ENCODE results near the gene KCNH4. TPM values are rescaled to one million over a fixed set of nuclear protein-coding genes. Genes with fewer than 3 reads are reported as not detected.

Gene KCNH4
- total RNA-seq, 1 donor = 0.09 TPM

GRCh38 chr17:42135664-42136653, 45.0 kb downstream of the KCNH4 start:
- H3K4me3 ChIP-seq (ENCODE audit: low read depth, low read length) = no peak overlapping the region
- no peak for TF ChIP-seq CTCF (IDR thresholded peaks at IDR 0.05; ENCODE audit: insufficient read depth, low read length)
- DNase-seq (ENCODE audit: low read depth) = peak; percentile 53

DNA sequence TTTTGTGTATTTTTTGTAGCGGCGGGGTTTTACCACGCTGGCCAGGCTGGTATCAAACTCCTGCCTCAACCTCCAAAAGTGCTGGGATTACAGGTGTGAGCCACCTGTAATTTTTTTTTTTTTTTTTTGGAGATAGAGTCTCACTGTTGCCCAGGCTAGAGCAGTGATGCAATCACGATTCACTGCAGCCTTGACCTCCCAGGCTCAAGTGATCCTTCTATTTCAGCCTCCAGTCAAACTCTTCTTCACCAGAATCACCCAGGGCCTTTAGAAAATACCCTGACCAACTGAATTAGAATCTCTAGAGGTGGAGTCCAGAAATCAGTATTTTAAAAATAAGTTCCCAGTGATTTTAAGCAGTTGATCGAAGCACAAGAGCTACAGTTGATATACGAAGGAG, 45.8 kb downstream of the KCNH4 start:
- DNase-seq (ENCODE audit: low read depth) = no peak
- no peak for TF ChIP-seq CTCF (IDR thresholded peaks at IDR 0.05; ENCODE audit: insufficient read depth, low read length)
- H3K4me3 ChIP-seq (ENCODE audit: low read depth, low read length) = no peak overlapping the region

DNA sequence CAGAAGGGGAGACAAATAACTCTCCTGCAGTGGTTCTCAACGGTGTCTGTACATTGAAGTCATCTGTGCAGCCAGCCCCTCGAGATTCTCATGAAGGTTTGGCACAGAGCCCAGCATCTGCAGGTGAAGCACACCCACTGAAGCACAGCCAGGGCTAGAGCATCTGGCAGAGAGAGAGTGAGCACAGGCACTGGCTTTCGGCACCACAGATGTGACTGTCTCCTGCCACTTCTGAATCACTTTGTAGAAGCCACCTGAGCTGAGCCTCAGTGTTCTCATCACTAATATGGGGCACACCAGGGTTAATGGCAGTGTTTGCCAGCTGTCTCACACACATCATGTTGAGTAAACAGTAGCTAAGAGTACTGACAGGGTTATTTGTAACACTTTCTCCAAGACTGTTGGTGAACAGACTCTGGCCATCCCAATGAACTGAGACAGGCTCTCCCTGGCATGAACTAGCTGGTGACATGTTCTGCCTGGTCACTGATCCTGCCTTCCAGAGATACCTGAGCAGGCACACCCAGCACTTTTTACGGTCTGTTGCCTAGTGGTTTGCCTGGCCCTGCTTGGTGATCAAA, 47.4 kb downstream of the KCNH4 start:
- no peak overlapping the region for H3K4me3 ChIP-seq (ENCODE audit: low read depth, low read length)
- no peak for TF ChIP-seq CTCF (IDR thresholded peaks at IDR 0.05; ENCODE audit: insufficient read depth, low read length)
- DNase-seq (ENCODE audit: low read depth) = no peak

- no peak for TF ChIP-seq CTCF (IDR thresholded peaks at IDR 0.05; ENCODE audit: insufficient read depth, low read length)
- peak; percentile 73 for DNase-seq (ENCODE audit: low read depth)
Observed at GRCh38 chr17:42132941-42133340, 48.0 kb downstream of the KCNH4 start.

DNA sequence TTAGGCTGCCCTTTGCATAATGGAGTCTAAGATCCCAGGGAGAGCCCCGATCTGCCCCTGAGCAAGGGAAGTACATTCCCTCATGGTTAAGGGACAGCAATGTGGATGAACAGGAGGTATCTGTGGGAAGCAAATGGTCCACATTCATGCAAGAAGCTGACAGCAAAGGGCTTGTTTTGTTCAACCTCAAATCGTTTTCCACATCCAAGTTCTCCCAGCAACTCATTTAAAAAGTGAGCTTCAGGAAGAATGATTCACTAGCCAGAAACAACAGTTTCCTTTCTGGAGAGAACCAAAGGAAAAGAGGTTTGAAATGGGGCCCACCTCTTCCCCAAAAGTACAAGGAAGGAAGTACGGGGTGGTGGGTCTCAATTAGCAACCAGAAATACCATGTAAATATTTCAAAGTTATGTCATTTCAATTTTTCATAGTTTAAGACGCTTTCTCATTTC, 48.9 kb downstream of the KCNH4 start:
- H3K4me3 ChIP-seq (ENCODE audit: low read depth, low read length) = no peak overlapping the region
- DNase-seq (ENCODE audit: low read depth) = peak; percentile 37
- no peak for TF ChIP-seq CTCF (IDR thresholded peaks at IDR 0.05; ENCODE audit: insufficient read depth, low read length)

More at GRCh38 chr17:42132941-42133340, 48.0 kb downstream of the KCNH4 start:
- H3K4me3 ChIP-seq (ENCODE audit: low read depth, low read length) = no peak overlapping the region

DNA sequence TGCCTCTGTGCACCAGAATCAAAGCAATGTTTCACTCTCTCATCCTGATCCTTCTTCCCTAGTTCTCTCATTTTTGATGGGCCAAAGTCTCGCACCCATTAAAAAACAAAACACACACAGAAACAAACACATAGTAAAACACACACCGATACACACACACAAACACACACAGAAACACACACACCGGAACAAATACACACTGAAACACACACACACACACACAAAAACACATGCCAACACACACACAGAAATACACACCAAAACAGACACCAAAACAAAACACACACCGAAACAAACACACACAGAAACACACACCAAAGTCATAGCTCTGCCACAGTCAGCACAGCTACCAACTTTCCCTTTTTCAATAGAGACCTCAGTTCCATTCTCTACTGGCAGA, 49.7 kb downstream of the KCNH4 start:
- no peak for DNase-seq (ENCODE audit: low read depth)
- TF ChIP-seq CTCF (IDR thresholded peaks at IDR 0.05; ENCODE audit: insufficient read depth, low read length) = no peak
- no peak overlapping the region for H3K4me3 ChIP-seq (ENCODE audit: low read depth, low read length)

Measured in fibroblast of the aortic adventitia (primary cell).